Cardiac muscle cell (in vitro differentiated cells and primary cell): ENCODE data around the gene USP53. TPM values are rescaled to one million over a fixed set of nuclear protein-coding genes. Genes with fewer than 3 reads are reported as not detected.

Experiments used
- DNase-seq, 2 donors: peaks; one replicate each; pipeline versions ENCODE4 v3.0.0 to v3.0.0-alpha.2; 2010 to 2017; ENCODE audit warnings: low read depth in 1 of 2, low spot score in 1 of 2
- H3K27ac ChIP-seq: fragments of 200-600 bp; sonication (generic); 2 replicates; pipeline ENCODE4 v1.5.1; 2016
- H3K27me3 ChIP-seq: fragments of 200-600 bp; sonication (generic); 2 replicates; pipeline ENCODE4 v1.6.0; 2016; ENCODE audit warnings: control low read depth
- H3K36me3 ChIP-seq: fragments of 200-600 bp; sonication (generic); 2 replicates; pipeline ENCODE4 v1.5.1; 2016; ENCODE audit warnings: control low read depth
- H3K4me1 ChIP-seq: fragments of 200-600 bp; sonication (generic); 2 replicates; pipeline ENCODE4 v1.8.1; 2017; ENCODE audit warnings: low read depth, mild to moderate bottlenecking, mixed run types
- H3K4me3 ChIP-seq: fragments of 200-600 bp; sonication (generic); 2 replicates; pipeline ENCODE4 v1.5.1; 2016; ENCODE audit warnings: mild to moderate bottlenecking
- H3K9me3 ChIP-seq: fragments of 200-600 bp; sonication (generic); 2 replicates; pipeline ENCODE4 v1.5.1; 2017; ENCODE audit warnings: low read depth, mild to moderate bottlenecking, control low read depth
- CTCF ChIP-seq: IDR thresholded peaks from 2 replicates; pipeline ENCODE4 v1.5.1; 2012; ENCODE audit warnings: low read depth, mild to moderate bottlenecking, low read length
- polyA plus RNA-seq: library from polyadenylated mRNA; unstranded; fragments of >200 nt; fragmentation: Nextera tagmentation; extraction: Ambion mirVana; gene quantifications from 2 replicates; pipeline ENCODE4 v1.2.1, GENCODE V29; 2016
- total RNA-seq: library from RNA; depleted of rRNA; stranded (reverse); fragments of >200 nt; gene quantifications from 2 replicates; pipeline ENCODE4 v1.2.3, GENCODE V29; 2016

Gene USP53
- total and polyA plus RNA-seq, 2 experiments from 2014 or later: 14.1 to 28.1 TPM

- H3K27ac ChIP-seq: no peak overlapping the region
- TF ChIP-seq CTCF: no peak
- peaks cover 35% of the 10 kb centered on the region for H3K36me3 ChIP-seq
- H3K9me3 ChIP-seq: no peaks in the 10 kb centered on the region
- H3K4me3 ChIP-seq: no peak overlapping the region
- H3K4me1 ChIP-seq: no peaks in the 10 kb centered on the region
- no peak for DNase-seq
- H3K27me3 ChIP-seq: no peaks in the 10 kb centered on the region
Measured at GRCh38 chr4:119240128-119240527, 27.6 kb downstream of the USP53 start.

GRCh38 chr4:119240568-119240967 lies 28.1 kb downstream of the USP53 start:
- Histone ChIP-seq H3K27me3 (no peaks in the 10 kb centered on the region), H3K36me3 (peaks cover 35% of the 10 kb centered on the region), H3K4me3 (no peak overlapping the region), H3K9me3 (no peaks in the 10 kb centered on the region), H3K4me1 (no peaks in the 10 kb centered on the region), H3K27ac (no peak overlapping the region)
- no peak for TF ChIP-seq CTCF
- DNase-seq: no peak

GRCh38 chr4:119242417-119242816 lies 29.9 kb downstream of the USP53 start:
- TF ChIP-seq CTCF: no peak

GRCh38 chr4:119243868-119244267 lies 31.4 kb downstream of the USP53 start:
- no peak for DNase-seq
- Histone ChIP-seq H3K4me3 (no peak overlapping the region), H3K27ac (no peak overlapping the region), H3K9me3 (no peaks in the 10 kb centered on the region), H3K27me3 (no peaks in the 10 kb centered on the region), H3K4me1 (no peaks in the 10 kb centered on the region), H3K36me3 (peaks cover 40% of the 10 kb centered on the region)
- TF ChIP-seq CTCF: no peak

More at GRCh38 chr4:119242417-119242816, 29.9 kb downstream of the USP53 start:
- DNase-seq: no peak
- no peak overlapping the region for H3K27ac ChIP-seq
- H3K4me1 ChIP-seq: no peaks in the 10 kb centered on the region
- H3K36me3 ChIP-seq: peaks cover 38% of the 10 kb centered on the region
- no peaks in the 10 kb centered on the region for H3K27me3 ChIP-seq
- H3K4me3 ChIP-seq: no peak overlapping the region
- H3K9me3 ChIP-seq: no peaks in the 10 kb centered on the region

- TF ChIP-seq CTCF: no peak
- H3K36me3 ChIP-seq: peaks cover 40% of the 10 kb centered on the region
- DNase-seq: no peak
Measured at GRCh38 chr4:119244344-119244743, 31.8 kb downstream of the USP53 start.

GRCh38 chr4:119244832-119245231 lies 32.3 kb downstream of the USP53 start:
- no peaks in the 10 kb centered on the region for H3K27me3 ChIP-seq
- H3K36me3 ChIP-seq: peaks cover 36% of the 10 kb centered on the region
- no peaks in the 10 kb centered on the region for H3K4me1 ChIP-seq

More at GRCh38 chr4:119244344-119244743, 31.8 kb downstream of the USP53 start:
- H3K4me3 ChIP-seq: no peak overlapping the region
- no peaks in the 10 kb centered on the region for H3K9me3 ChIP-seq
- H3K4me1 ChIP-seq: no peaks in the 10 kb centered on the region
- no peaks in the 10 kb centered on the region for H3K27me3 ChIP-seq
- H3K27ac ChIP-seq: no peak overlapping the region

More at GRCh38 chr4:119244832-119245231, 32.3 kb downstream of the USP53 start:
- Histone ChIP-seq H3K27ac (no peak overlapping the region), H3K4me3 (no peak overlapping the region), H3K9me3 (no peaks in the 10 kb centered on the region)
- DNase-seq: no peak
- TF ChIP-seq CTCF: no peak
